Measurements from ENCODE around the gene MRPL4.

The MRPL4 gene

DNA sequence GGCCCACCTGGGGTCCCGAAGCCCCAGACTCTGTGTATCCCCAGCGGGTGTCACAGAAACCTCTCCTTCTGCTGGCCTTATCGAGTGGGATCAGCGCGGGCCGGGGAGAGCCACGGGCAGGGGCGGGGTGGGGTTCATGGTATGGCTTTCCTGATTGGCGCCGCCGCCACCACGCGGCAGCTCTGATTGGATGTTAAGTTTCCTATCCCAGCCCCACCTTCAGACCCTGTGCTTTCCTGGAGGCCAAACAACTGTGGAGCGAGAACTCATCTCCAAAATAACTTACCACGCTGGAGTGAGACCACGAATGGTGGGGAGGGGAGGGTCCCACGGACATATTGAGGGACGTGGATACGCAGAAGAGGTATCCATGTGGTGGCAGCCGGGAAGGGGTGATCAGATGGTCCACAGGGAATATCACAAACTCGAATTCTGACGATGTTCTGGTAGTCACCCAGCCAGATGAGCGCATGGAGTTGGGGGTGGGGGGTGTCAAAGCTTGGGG is 36.7 kb downstream of the MRPL4 start:
- DNase-seq (ENCODE audit: low read depth in 2 of 2): no peak

GRCh38 chr19:10289167-10289835 is 37.3 kb downstream of the MRPL4 start:
- no peak for DNase-seq (ENCODE audit: low read depth in 2 of 2)

DNA sequence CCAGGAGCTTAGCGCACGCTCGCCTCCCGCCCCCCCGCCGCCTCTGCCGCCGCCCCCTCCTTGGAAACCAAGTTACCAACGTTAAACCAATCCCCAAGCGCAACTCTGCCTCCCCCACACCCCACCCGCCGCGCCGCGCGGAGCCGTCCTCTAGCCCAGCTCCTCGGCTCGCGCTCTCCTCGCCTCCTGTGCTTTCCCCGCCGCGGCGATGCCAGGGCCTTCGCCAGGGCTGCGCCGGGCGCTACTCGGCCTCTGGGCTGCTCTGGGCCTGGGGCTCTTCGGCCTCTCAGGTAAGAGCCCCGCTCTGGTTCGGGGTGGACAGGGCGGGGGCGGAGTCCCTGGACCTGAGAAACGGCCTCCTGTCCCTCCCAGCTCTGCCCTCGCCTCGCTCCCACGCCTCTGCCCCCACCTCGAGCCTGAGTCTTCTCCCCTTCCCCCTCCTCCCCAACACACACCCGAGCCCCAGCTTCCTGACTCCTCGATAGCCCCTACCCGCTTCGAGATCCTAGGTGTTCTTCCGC is 37.9 kb downstream of the MRPL4 start, which contains the start of gene ICAM5:
TSS of gene ICAM5 (plus strand) at position 117 of the 521 bp plus-strand sequence. CDS start at position 209, 92 bp downstream.
- DNase-seq (ENCODE audit: low read depth in 2 of 2): peak in 1 of 2 donors; percentile 57

DNA sequence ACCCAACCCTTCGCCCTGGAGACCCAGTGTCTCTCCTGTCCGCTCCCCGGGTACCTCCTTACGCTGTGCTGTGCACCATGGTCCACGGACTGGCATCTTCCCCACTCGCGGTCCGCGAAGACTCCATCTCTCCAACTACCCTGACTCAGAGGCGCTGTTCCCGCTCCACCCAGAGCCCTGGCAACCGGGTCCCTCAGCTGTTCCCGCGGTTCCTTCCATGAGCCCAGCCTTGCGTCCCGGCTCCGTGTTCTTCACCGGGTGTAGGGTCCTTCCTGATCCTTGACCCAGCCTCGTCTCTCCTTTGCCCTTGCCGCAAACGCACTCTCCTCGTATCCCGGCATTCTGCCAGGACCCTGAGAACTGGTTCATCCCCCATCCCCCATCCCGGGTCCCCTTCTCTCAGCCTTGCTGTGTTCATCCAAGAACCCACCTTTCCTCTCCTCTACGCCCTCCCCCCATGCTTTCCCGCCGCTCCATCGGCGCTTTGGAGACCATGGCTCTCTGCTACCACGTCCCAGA is 38.4 kb downstream of the MRPL4 start:
- DNase-seq (ENCODE audit: low read depth in 2 of 2): no peak

DNA sequence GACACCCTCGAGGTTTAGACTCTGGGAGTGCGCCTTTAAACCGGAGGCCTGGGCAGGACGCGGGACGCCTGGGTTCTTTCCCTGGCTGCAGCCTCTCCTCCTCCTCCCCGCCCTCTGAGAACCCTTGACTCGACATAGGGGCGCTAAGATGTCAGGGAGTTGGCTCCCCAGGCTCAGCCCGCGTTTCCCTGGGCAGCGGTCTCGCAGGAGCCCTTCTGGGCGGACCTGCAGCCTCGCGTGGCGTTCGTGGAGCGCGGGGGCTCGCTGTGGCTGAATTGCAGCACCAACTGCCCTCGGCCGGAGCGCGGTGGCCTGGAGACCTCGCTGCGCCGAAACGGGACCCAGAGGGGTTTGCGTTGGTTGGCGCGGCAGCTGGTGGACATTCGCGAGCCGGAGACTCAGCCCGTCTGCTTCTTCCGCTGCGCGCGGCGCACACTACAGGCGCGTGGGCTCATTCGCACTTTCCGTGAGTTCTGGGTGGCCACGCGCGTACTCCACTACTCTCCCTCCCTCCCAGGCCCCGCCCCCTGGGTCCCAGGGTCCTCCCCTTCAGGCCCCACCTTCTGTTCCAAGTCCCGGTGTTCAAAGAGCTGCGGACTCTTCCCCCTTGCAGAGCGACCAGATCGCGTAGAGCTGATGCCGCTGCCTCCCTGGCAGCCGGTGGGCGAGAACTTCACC is 39.0 kb downstream of the MRPL4 start:
- no peak for DNase-seq (ENCODE audit: low read depth in 2 of 2)

- no peak for DNase-seq (ENCODE audit: low read depth in 2 of 2)
These were observed 39.7 kb downstream of the MRPL4 start for GRCh38 chr19:10291554-10292205.

DNA sequence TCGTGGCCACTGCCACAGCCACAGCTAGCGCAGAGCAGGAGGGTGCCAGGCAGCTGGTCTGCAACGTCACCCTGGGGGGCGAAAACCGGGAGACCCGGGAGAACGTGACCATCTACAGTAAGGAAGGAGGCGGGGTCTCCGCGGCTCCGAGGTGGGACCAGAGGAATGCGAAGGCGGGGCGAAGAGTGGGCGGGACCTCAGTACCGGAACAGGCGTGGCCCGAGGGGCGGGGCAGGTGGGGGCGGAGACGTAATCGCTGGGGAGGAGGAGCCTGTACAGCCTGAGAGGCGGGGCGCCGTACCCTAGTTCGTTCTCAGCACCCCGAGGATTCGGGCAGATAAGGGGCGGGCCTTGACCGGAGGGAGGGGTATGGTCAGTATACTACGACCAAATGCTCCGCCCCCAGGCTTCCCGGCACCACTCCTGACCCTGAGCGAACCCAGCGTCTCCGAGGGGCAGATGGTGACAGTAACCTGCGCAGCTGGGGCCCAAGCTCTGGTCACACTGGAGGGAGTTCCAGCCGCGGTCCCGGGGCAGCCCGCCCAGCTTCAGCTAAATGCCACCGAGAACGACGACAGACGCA is 40.3 kb downstream of the MRPL4 start:
- DNase-seq (ENCODE audit: low read depth in 2 of 2): peak in 1 of 2 donors; percentile 62

DNA sequence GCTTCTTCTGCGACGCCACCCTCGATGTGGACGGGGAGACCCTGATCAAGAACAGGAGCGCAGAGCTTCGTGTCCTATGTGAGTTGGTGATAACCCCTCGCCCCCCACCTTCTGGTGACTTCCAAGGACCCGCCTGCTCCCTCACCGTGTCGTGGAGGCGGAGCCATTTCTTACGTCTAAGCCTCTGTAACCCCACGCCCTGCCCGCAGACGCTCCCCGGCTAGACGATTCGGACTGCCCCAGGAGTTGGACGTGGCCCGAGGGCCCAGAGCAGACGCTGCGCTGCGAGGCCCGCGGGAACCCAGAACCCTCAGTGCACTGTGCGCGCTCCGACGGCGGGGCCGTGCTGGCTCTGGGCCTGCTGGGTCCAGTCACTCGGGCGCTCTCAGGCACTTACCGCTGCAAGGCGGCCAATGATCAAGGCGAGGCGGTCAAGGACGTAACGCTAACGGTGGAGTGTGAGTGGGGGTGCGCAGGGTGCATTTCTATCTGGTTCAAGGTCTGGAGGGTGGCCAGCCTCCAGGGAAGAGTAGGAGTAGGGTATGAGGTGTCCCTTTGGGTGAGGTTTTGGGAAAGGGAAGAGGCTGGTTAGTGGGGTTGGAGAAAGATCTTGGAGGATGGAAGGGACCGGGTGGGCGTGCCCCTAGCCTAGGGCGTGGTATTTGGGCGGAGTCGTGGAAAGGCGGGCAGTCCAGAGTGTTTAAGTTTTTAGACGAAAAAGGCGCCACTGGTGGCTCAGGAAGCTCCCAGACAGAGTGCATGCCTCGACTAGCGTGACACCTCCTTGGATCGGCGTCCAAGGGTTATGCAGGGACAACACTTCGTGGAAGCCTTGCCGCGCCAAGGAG is 41.0 kb downstream of the MRPL4 start:
- DNase-seq (ENCODE audit: low read depth in 2 of 2): no peak

- DNase-seq (ENCODE audit: low read depth in 2 of 2): no peak
These were observed 41.8 kb downstream of the MRPL4 start for GRCh38 chr19:10293637-10294367.

GRCh38 chr19:10294368-10294697 is 42.3 kb downstream of the MRPL4 start:
- DNase-seq (ENCODE audit: low read depth in 2 of 2): no peak

GRCh38 chr19:10295305-10295846 is 43.4 kb downstream of the MRPL4 start:
- DNase-seq (ENCODE audit: low read depth in 2 of 2): peak in 1 of 2 donors; percentile 47

- no peak for DNase-seq (ENCODE audit: low read depth in 2 of 2)
These were observed 44.0 kb downstream of the MRPL4 start for GRCh38 chr19:10295847-10296591.

- DNase-seq (ENCODE audit: low read depth in 2 of 2): no peak
These were observed 47.8 kb downstream of the MRPL4 start for GRCh38 chr19:10299545-10300458.

- DNase-seq (ENCODE audit: low read depth in 2 of 2): no peak
These were observed 53.3 kb downstream of the MRPL4 start for GRCh38 chr19:10305139-10305806.

DNA sequence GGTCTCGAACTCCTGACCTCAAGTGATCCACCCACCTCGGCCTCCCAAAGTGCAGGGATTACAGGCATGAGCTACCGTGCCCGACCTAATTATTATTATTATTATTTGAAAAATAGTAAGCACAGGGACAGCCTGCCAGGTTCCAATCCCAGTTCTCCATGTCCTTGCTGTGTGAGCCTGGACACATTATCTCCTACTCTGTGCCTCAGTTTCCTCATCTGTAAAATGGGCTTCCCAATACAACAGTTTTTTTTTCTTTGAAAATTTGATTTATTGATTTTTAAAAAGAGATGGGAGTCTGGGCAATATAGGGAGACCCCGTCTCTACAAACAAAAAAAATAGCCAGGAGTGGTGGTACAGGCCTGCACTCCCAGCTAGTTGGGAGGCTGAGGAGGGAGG is 54.3 kb downstream of the MRPL4 start:
- DNase-seq (ENCODE audit: low read depth in 2 of 2): no peak

DNA sequence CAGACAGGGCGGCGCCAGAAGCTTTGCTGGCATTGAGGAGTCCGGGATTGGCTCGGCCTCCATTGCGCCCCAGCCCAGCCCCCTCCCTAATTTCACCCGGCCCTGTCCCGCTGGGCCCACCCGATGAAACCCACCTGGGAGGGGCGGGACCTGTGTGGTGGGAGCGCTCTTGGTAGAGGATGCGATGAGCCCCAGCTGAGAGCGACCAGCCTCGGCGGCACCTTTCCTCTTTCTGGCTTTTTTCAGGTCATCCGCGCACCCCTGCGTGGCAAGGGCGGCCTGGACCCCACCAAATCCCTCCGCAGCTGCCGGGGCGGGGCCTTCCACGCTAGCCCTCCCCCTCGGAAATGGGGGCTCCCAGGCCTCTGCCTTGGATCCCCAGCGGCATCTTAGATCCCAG is 57.4 kb downstream of the MRPL4 start, which contains the start of gene ZGLP1:
TSS of gene ZGLP1 (minus strand) at position 393 of the 400 bp plus-strand sequence.
- DNase-seq (ENCODE audit: low read depth in 2 of 2): no peak
